Measurements from ENCODE around the gene NXT1.

- no peak for TF ChIP-seq POLR2A (IDR thresholded peaks at IDR 0.05; ENCODE audit: low read depth, low read length)
- TF ChIP-seq POLR2AphosphoS5 (IDR thresholded peaks at IDR 0.05; ENCODE audit: low read depth, low read length), result no peak
- TF ChIP-seq PAX5 (IDR thresholded peaks at IDR 0.05; ENCODE audit: insufficient read depth, low read length, severe bottlenecking), result no peak
- no peak for TF ChIP-seq SPI1 (IDR thresholded peaks at IDR 0.05; ENCODE audit: low read depth, low read length)
- no peak for TF ChIP-seq TAF1 (IDR thresholded peaks at IDR 0.05; ENCODE audit: low read depth, low read length)
- no peak for TF ChIP-seq POU2F2 (IDR thresholded peaks at IDR 0.05; ENCODE audit: low read depth, low read length)
Measured at GRCh38 chr20:23317081-23317480, 33.5 kb upstream of the NXT1 start.

Data from GM12891 (cell line).